ENCODE results near the gene PSMC1.

- TF ChIP-seq POLR2AphosphoS5 (IDR thresholded peaks at IDR 0.05) (no peak), CTCF (IDR thresholded peaks at IDR 0.05) (no peak)
Observed at GRCh38 chr14:90319634-90320541, 63.5 kb downstream of the PSMC1 start.

Measured in stomach (tissue), 4 donors.